SU-DHL-6 (cell line): ENCODE results near the gene SLC25A18.

Experiments used
- H2AFZ ChIP-seq: fragments of 200-600 bp; sonication (generic); 2 replicates; pipeline ENCODE4 v1.6.1; 2014; ENCODE audit warnings: low read depth, mild to moderate bottlenecking, moderate library complexity, mixed read lengths, antibody characterized with exemption, low read length; ENCODE audit not compliant: severe bottlenecking
- H3F3A ChIP-seq: fragments of 200-600 bp; shearing (Covaris generic); 2 replicates; pipeline ENCODE4 v1.6.0; 2016; ENCODE audit warnings: antibody characterized with exemption, mild to moderate bottlenecking; ENCODE audit not compliant: insufficient read depth
- H3K27ac ChIP-seq: fragments of 200-600 bp; sonication (generic); 2 replicates; pipeline ENCODE4 v1.5.1; 2016; ENCODE audit warnings: low read depth, mild to moderate bottlenecking, low read length, moderate library complexity, mixed read lengths
- H3K27me3 ChIP-seq: fragments of 200-600 bp; sonication (generic), shearing (Covaris generic); 2 replicates; pipeline ENCODE4 v1.6.0; 2014; ENCODE audit warnings: mild to moderate bottlenecking, low read length
- H3K36me3 ChIP-seq: fragments of 200-600 bp; sonication (generic); 2 replicates; pipeline ENCODE4 v1.6.1; 2014; ENCODE audit warnings: mild to moderate bottlenecking, low read length, mixed read lengths
- H3K4me2 ChIP-seq: fragments of 300-600, 200-600 bp; shearing (Covaris generic), sonication (generic); 2 replicates; pipeline ENCODE4 v1.6.0; 2014; ENCODE audit warnings: low read length, low read depth, mild to moderate bottlenecking; ENCODE audit not compliant: poor library complexity, severe bottlenecking
- H3K4me3 ChIP-seq: fragments of 200-600 bp; sonication (generic); 2 replicates; pipeline ENCODE4 v1.5.1; 2014; ENCODE audit warnings: antibody characterized with exemption, low read length, mild to moderate bottlenecking, mixed read lengths; ENCODE audit not compliant: insufficient read depth, poor library complexity, severe bottlenecking
- H3K79me2 ChIP-seq: fragments of 200-600 bp; sonication (generic); 2 replicates; pipeline ENCODE4 v1.6.1; 2014; ENCODE audit warnings: mild to moderate bottlenecking, low read length, moderate library complexity; ENCODE audit not compliant: insufficient read depth
- H3K9ac ChIP-seq: fragments of 200-600 bp; sonication (generic); 2 replicates; pipeline ENCODE4 v1.7.0; 2014; ENCODE audit warnings: mild to moderate bottlenecking, low read length
- H3K9me2 ChIP-seq: fragments of 200-600 bp; sonication (generic); replicated peaks from 2 replicates; pipeline ENCODE4 v1.6.1; 2014; ENCODE audit warnings: low read length; ENCODE audit not compliant: insufficient read depth
- H3K9me3 ChIP-seq: fragments of 200-600 bp; sonication (generic); 2 replicates; pipeline ENCODE4 v1.6.1; 2014; ENCODE audit warnings: low read length, mixed read lengths; ENCODE audit not compliant: insufficient read depth
- H4K20me1 ChIP-seq: fragments of 200-600 bp; sonication (generic); 2 replicates; pipeline ENCODE4 v1.6.1; 2014; ENCODE audit warnings: low read depth, mild to moderate bottlenecking, antibody characterized with exemption, low read length, moderate library complexity, mixed read lengths
- CTCF ChIP-seq: fragments of 200-600 bp; sonication (generic); IDR thresholded peaks from one replicate; pipeline ENCODE4 v1.5.1; 2017; ENCODE audit warnings: antibody characterized with exemption, mild to moderate bottlenecking, low read length, moderate library complexity; ENCODE audit not compliant: insufficient read depth, poor library complexity, severe bottlenecking
- EZH2phosphoT487 ChIP-seq: fragments of 200-600 bp; sonication (generic), shearing (Covaris generic); conservative IDR thresholded peaks from 2 replicates; pipeline ENCODE4 v1.6.1; 2018; ENCODE audit warnings: mild to moderate bottlenecking, antibody characterized with exemption, low read length, moderate library complexity, mixed read lengths

Gene SLC25A18

GRCh38 chr22:17542452-17542851, 20.8 kb upstream of the SLC25A18 start:
- H3K9me3 ChIP-seq: no peaks in the 10 kb centered on the region
- H3K27ac ChIP-seq: no peak overlapping the region
- H3K9ac ChIP-seq: no peak overlapping the region
- H3K9me2 ChIP-seq: no peaks in the 10 kb centered on the region
- no peaks in the 10 kb centered on the region for H3K36me3 ChIP-seq
- TF ChIP-seq EZH2phosphoT487: no peak
- TF ChIP-seq CTCF: no peak
- no peaks in the 10 kb centered on the region for H3K27me3 ChIP-seq
- H3F3A ChIP-seq: no peaks in the 10 kb centered on the region
- H3K4me3 ChIP-seq: no peak overlapping the region
- no peaks in the 10 kb centered on the region for H4K20me1 ChIP-seq
- no peak overlapping the region for H2AFZ ChIP-seq
- H3K79me2 ChIP-seq: no peaks in the 10 kb centered on the region
- no peak overlapping the region for H3K4me2 ChIP-seq

GRCh38 chr22:17548010-17548755, 15.1 kb upstream of the SLC25A18 start:
- Histone ChIP-seq H3F3A (no peaks in the 10 kb centered on the region), H3K4me2 (no peak overlapping the region), H2AFZ (no peak overlapping the region), H4K20me1 (no peaks in the 10 kb centered on the region), H3K27ac (no peak overlapping the region), H3K9me3 (no peaks in the 10 kb centered on the region), H3K79me2 (no peaks in the 10 kb centered on the region), H3K9ac (no peak overlapping the region), H3K9me2 (no peaks in the 10 kb centered on the region), H3K27me3 (no peaks in the 10 kb centered on the region), H3K4me3 (no peak overlapping the region), H3K36me3 (no peaks in the 10 kb centered on the region)
- TF ChIP-seq EZH2phosphoT487 (no peak), CTCF (no peak)

- Histone ChIP-seq H3K9me2 (no peaks in the 10 kb centered on the region), H3K36me3 (no peaks in the 10 kb centered on the region), H3K27me3 (no peaks in the 10 kb centered on the region), H3K27ac (no peak overlapping the region), H4K20me1 (no peaks in the 10 kb centered on the region), H3F3A (no peaks in the 10 kb centered on the region), H3K9ac (no peak overlapping the region), H3K4me2 (no peak overlapping the region), H2AFZ (no peak overlapping the region), H3K4me3 (no peak overlapping the region), H3K9me3 (no peaks in the 10 kb centered on the region), H3K79me2 (no peaks in the 10 kb centered on the region)
- TF ChIP-seq CTCF (no peak), EZH2phosphoT487 (no peak)
These were observed 14.6 kb upstream of the SLC25A18 start for GRCh38 chr22:17548756-17549035.
